NCI-H510A treated with DMSO at 0.1 percent for 48 hours (cell line): ENCODE results near the gene RBM15.

ENCODE experiments used
- DNase-seq: peaks from one replicate; lab custom pipeline; 2025; lab: John Stamatoyannopoulos, UW

The RBM15 gene

GRCh38 chr1:110338886-110339406 lies at the start of gene RBM15:
TSS of gene RBM15 (plus strand) at chr1:110339377. CDS start at chr1:110339406, 29 bp downstream.
- peak; percentile 100 for DNase-seq

- DNase-seq: no peak
Observed at GRCh38 chr1:110291241-110292030, 47.7 kb upstream of the RBM15 start.

GRCh38 chr1:110292031-110292741 lies 47.0 kb upstream of the RBM15 start:
- DNase-seq: peak; percentile 91

GRCh38 chr1:110293601-110294104 lies 45.5 kb upstream of the RBM15 start:
- peak; percentile 55 for DNase-seq

GRCh38 chr1:110294308-110294707 lies 44.9 kb upstream of the RBM15 start:
- DNase-seq: no peak

GRCh38 chr1:110298991-110299390 lies 40.2 kb upstream of the RBM15 start:
- DNase-seq: no peak

GRCh38 chr1:110300412-110301085 lies 38.6 kb upstream of the RBM15 start:
- no peak for DNase-seq

GRCh38 chr1:110302836-110303235 lies 36.3 kb upstream of the RBM15 start:
- no peak for DNase-seq

- DNase-seq: no peak
Observed at GRCh38 chr1:110305900-110306420, 33.2 kb upstream of the RBM15 start.

GRCh38 chr1:110307239-110307974 lies 31.8 kb upstream of the RBM15 start:
- DNase-seq: no peak

GRCh38 chr1:110308247-110308646 lies 30.9 kb upstream of the RBM15 start:
- no peak for DNase-seq

GRCh38 chr1:110309139-110309538 lies 30.0 kb upstream of the RBM15 start:
- DNase-seq: peak; percentile 3

GRCh38 chr1:110309767-110310166 lies 29.4 kb upstream of the RBM15 start:
- no peak for DNase-seq

GRCh38 chr1:110310300-110310699 lies 28.9 kb upstream of the RBM15 start:
- DNase-seq: no peak

- DNase-seq: peak; percentile 65
Observed at GRCh38 chr1:110312188-110313121, 26.7 kb upstream of the RBM15 start.

GRCh38 chr1:110316735-110317134 lies 22.4 kb upstream of the RBM15 start:
- DNase-seq: no peak

- no peak for DNase-seq
Observed at GRCh38 chr1:110318046-110318445, 21.1 kb upstream of the RBM15 start.

GRCh38 chr1:110319332-110320167 lies 19.6 kb upstream of the RBM15 start:
- peak; percentile 10 for DNase-seq

- no peak for DNase-seq
Observed at GRCh38 chr1:110320168-110320518, 19.0 kb upstream of the RBM15 start.
